Gastroesophageal sphincter (tissue), 3 donors: Measurements from ENCODE around the gene CYP46A1.

Experiments
- CTCF ChIP-seq, 4 experiments: fragments of 200-600 bp in 2 of 4; fragments of 450-650 bp in 2 of 4; sonication (generic) in 1 of 4; IDR thresholded peaks; one replicate each; pipeline ENCODE4 v1.5.1; 2017 to 2019; ENCODE audit warnings: antibody characterized with exemption in 4 of 4, mild to moderate bottlenecking in 2 of 4, moderate library complexity in 2 of 4
- POLR2A ChIP-seq, 2 donors: fragments of 450-650 bp; IDR thresholded peaks; one replicate each; pipeline ENCODE4 v1.6.1; 2017; ENCODE audit warnings: antibody characterized with exemption in 2 of 2, mild to moderate bottlenecking in 2 of 2, moderate library complexity in 1 of 2
- POLR2AphosphoS5 ChIP-seq: sonication (generic); formaldehyde crosslinking; IDR thresholded peaks from one replicate; pipeline ENCODE4 v1.6.1; 2017; ENCODE audit warnings: antibody characterized with exemption

- no peak for TF ChIP-seq CTCF (IDR thresholded peaks at IDR 0.05)
- TF ChIP-seq POLR2A (IDR thresholded peaks at IDR 0.05): no peak
- no peak for TF ChIP-seq POLR2AphosphoS5
Measured at GRCh38 chr14:99650189-99650588, 33.9 kb upstream of the CYP46A1 start.
